Activated T-cell treated with anti-CD3 and anti-CD28 coated beads, Interleukin-2, amount 50 U/mL, for 4 hours (primary cell): ENCODE results near the gene MAP1LC3B2. TPM values are rescaled to one million over a fixed set of nuclear protein-coding genes. Genes with fewer than 3 reads are reported as not detected.

ENCODE experiments used
- ATAC-seq, 2 donors: fragments of 200-7000 bp; cut with Tn5 transposase; one replicate each; pipeline ENCODE4 v1.10.0; 2021
- DNase-seq: peaks from one replicate; pipeline ENCODE4 v3.0.0-alpha.2; 2020
- H3K27me3 Mint-ChIP-seq: one replicate; pipeline ENCODE4 v1.8.0; 2021; ENCODE audit warnings: low read depth, mixed read lengths
- H3K36me3 Mint-ChIP-seq: one replicate; pipeline ENCODE4 v1.8.0; 2022; ENCODE audit warnings: mixed read lengths; ENCODE audit not compliant: insufficient read depth
- H3K4me1 Mint-ChIP-seq: one replicate; pipeline ENCODE4 v1.8.0; 2021; ENCODE audit warnings: low read depth, mixed read lengths
- H3K4me3 Mint-ChIP-seq: one replicate; pipeline ENCODE4 v1.8.0; 2021; ENCODE audit warnings: mild to moderate bottlenecking, moderate library complexity, mixed read lengths
- H3K9me3 Mint-ChIP-seq: one replicate; pipeline ENCODE4 v1.8.0; 2021; ENCODE audit warnings: mixed read lengths
- total RNA-seq, 3 donors: library from RNA; stranded (reverse); gene quantifications; one replicate each; pipeline ENCODE4 v1.2.1, GENCODE V29; 2021

Gene MAP1LC3B2
- 1 to 10 TPM in 2 of 3 donors, not detected in 1; 1.1 to 1.5 TPM for total RNA-seq

DNA sequence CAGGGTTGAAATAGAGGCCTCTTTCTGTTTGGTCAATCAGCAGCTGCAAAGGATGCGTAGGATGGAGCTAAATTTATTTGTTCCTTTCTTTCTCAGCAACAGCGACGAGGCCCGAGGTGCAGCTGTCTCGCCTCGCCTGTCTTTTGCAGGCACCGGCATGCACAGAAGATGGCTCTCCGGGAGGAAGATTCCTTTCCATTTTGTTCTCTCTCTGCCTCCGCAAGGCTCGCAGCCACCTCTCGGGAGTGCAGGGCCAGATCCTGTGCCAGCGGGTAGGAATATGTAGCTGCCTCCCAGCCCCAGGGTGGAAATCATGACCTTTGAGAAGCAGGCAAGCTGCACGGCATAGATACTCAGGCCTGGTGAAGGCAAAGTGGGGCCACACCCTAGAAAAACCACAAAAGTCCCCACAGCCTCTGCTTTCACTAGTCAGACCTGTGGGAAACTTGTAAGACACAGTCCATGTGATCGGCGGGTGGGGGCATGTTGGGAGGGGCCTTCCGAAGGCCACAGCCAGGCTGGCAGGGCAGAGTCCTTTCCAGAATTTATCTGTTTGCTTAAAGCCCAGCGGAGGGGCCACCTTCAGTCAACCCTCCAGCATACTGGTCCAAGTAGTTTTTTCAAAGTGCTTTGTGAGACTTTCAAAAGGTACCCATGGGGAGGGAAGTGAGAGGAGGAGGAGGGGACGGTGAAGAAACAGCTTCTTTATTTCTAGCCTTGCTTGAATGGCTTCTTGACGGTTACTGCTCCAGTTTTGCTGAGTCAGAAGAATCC lies at the start of gene MAP1LC3B2:
Gene MAP1LC3B2 (plus strand): TSS at position 220 of the 774 bp plus-strand sequence. CDS start 16,562 bp downstream, outside the sequence.
- Mint-ChIP-seq H3K27me3 (no peaks in the 10 kb centered on the region), H3K9me3 (peaks cover 5% of the 10 kb centered on the region), H3K36me3 (no peaks in the 10 kb centered on the region), H3K4me1 (peaks cover 37% of the 10 kb centered on the region), H3K4me3 (peak within 1 kb of the TSS; percentile 77)
- DNase-seq, result peak; percentile 49
- peak; percentile 93 for ATAC-seq

DNA sequence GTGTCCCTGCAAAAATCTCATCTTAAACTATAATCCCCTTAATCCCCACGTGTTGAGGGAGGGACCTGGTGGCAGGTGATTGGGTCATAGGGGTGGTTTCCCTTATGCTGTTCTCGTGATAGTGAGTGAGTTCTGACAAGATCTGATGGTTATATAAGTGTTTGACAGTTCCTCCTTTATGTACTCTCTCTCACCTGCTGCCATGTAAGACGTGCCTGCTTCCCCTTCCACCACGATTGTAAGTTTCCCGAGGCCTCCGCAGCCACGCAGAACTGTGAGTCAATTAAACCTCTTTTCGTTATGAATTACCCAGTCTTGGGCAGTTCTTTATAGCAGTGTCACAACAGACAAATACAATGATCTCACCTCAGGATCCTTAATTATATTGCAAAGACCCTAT lies 45.2 kb upstream of the MAP1LC3B2 start:
- Mint-ChIP-seq H3K36me3 (no peaks in the 10 kb centered on the region), H3K27me3 (peaks cover 3% of the 10 kb centered on the region), H3K4me1 (peaks cover under 1% of the 10 kb centered on the region), H3K4me3 (no peak overlapping the region), H3K9me3 (no peaks in the 10 kb centered on the region)
- no peak for ATAC-seq
- no peak for DNase-seq

DNA sequence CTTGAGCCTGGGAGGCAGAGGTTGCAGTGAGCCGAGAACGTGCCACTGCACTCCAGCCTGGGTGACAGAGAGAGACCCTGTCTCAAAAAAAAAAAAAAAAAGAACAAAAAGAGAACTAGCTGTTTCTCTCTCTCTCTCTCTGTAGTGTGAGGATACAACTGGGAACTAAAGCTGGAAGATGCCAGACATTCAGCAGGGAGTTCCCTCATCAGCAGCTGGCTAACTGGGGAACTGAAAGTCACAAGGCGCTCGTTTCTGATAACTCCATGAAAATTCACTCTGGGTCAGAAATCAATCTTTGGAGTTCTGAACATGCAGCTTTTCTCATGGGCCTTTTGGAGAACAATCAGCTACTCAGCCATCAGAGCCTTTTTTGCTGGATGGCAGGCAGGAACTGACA lies 43.5 kb upstream of the MAP1LC3B2 start:
- Mint-ChIP-seq H3K4me3 (no peak overlapping the region), H3K27me3 (no peaks in the 10 kb centered on the region), H3K9me3 (no peaks in the 10 kb centered on the region), H3K36me3 (no peaks in the 10 kb centered on the region), H3K4me1 (no peaks in the 10 kb centered on the region)
- ATAC-seq (no peak), DNase-seq (no peak)

DNA sequence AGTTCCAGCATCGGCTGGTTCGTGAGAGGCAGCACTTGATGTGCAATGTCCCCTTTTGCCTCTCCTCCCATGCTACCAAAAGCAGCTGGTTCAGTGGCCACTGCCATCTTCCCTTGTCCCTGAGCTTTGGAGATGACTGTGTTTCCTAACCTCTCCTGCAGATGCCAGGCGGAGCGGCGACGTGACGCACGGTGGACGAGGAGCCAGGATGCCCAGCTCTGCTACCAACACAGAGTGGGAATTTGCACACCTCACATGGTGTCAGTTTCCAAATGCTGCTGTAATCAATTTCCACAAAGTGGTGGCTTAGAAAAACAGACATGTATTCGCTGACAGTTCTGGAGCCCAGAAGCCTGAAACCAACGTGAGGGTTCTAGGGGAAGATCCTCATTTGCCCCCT lies 42.5 kb upstream of the MAP1LC3B2 start:
- peaks cover 5% of the 10 kb centered on the region for H3K4me1 Mint-ChIP-seq
- H3K9me3 Mint-ChIP-seq, result no peaks in the 10 kb centered on the region
- H3K27me3 Mint-ChIP-seq, result no peaks in the 10 kb centered on the region
- H3K36me3 Mint-ChIP-seq, result no peaks in the 10 kb centered on the region
- DNase-seq, result no peak
- no peak overlapping the region for H3K4me3 Mint-ChIP-seq
- no peak for ATAC-seq

DNA sequence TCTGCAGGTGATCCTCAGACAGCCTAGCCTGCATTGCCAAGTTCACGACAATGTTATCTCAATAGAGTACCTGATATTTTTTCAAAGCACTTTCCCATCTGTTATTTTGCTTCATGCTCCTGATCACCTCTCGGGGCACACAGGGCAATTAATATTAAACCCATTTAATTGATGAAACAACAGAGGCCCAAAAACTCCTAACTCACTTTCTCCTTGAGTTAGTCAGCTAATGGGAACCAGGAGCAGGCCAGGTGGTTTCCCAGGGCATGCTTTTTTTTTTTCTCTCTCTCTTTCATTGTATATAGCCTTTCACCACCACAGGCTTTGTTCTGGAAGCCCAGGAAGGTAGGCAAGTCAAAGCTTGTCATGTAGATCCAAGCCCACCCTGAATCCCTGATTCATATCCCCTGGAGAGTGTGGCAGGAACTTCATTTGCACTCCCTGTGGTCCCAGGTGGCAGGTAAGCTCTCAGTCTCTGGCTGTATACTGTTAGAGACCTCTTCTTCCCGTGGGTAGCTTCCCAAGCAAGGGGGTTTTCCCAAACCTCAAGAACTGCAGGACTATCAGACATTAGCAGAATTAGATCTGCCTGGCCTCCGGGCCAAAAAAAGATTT lies 41.6 kb upstream of the MAP1LC3B2 start:
- Mint-ChIP-seq H3K9me3 (no peaks in the 10 kb centered on the region), H3K27me3 (no peaks in the 10 kb centered on the region), H3K4me1 (peaks cover 5% of the 10 kb centered on the region), H3K4me3 (no peak overlapping the region), H3K36me3 (no peaks in the 10 kb centered on the region)
- ATAC-seq (no peak), DNase-seq (no peak)

DNA sequence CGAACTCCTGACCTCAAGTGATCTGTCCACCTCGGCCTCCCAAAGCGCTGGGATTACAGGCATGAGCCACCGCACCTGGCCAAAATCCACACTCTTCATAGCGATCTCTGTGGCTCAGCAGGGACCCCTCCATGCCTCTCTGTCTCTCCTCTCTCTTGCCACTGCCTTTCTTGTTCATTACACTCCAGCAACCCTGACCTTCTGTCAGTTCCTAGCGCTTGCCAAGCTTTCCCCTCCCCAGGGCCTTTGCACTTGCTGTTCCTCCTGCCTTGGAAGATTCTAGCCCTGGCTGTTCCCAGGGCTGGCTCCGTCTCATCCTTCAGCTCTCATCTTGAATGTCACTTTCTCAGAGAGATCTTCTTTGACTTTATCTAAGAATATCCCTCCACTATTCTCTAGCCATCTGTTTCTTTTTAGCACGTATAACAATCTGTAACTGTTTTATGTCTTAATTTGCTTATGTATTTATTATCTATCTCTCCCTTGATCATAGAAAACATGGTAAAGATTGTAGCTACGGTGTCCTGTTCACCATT lies 38.9 kb upstream of the MAP1LC3B2 start:
- Mint-ChIP-seq H3K36me3 (no peaks in the 10 kb centered on the region), H3K27me3 (no peaks in the 10 kb centered on the region), H3K9me3 (no peaks in the 10 kb centered on the region), H3K4me1 (peaks cover 5% of the 10 kb centered on the region), H3K4me3 (no peak overlapping the region)
- no peak for DNase-seq
- ATAC-seq, result no peak

DNA sequence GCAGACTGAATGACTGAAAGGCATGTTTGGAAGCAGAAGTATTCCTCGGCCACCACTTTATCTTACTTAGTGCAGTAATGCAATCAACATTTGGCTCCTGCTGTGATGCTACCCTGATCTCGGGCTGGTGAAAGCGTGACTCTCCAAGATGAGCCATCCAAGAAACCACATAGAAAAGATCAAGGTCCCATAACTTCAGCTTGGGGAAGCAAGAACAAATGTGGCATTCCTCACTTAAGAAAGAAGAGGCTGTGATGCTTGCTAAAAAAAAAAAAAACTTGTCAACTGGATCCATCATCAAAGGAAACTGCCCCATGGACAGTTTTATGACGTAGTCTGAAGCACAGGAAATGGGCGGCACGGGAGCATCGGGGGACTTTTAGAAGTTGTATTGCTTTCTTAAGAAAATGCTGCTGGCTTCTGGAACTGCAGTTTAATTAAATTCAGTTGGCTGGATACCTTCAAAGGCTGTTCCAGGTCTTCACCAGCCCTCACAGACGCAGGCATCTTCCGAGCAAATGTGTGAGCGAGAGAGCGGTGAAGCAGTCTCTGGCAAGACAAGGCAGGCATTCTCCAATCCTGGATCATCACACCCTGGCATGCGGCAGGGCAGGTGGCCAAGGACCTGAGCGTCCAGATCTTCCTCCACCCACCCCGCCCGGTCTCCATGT lies 38.2 kb upstream of the MAP1LC3B2 start:
- DNase-seq (no peak), ATAC-seq (no peak)
- H3K4me1 Mint-ChIP-seq, result peaks cover 5% of the 10 kb centered on the region
- H3K36me3 Mint-ChIP-seq, result no peaks in the 10 kb centered on the region
- H3K27me3 Mint-ChIP-seq, result no peaks in the 10 kb centered on the region
- no peak overlapping the region for H3K4me3 Mint-ChIP-seq
- no peaks in the 10 kb centered on the region for H3K9me3 Mint-ChIP-seq

DNA sequence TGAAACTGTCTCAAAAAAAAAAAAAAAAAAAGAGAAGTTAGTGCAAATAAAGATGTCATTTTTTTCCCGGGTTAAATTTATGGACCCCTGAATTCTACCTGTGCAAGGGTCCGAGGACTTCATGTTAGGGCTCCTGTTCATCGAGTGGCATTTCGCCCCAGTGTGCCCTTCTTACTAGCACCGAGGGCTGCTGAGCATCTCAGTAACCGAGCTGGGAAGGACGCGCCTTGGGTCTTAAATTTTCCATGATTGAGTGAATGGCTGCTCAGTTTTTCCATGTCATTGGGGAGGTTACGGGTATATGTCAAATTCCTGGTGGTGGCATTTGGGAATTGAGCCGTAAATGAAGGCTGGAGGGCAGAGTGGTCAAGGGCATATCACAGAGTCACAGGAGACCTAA lies 34.9 kb upstream of the MAP1LC3B2 start:
- Mint-ChIP-seq H3K4me1 (peaks cover 5% of the 10 kb centered on the region), H3K27me3 (peaks cover 3% of the 10 kb centered on the region), H3K9me3 (no peaks in the 10 kb centered on the region), H3K4me3 (no peak overlapping the region), H3K36me3 (no peaks in the 10 kb centered on the region)
- DNase-seq (no peak), ATAC-seq (no peak)

DNA sequence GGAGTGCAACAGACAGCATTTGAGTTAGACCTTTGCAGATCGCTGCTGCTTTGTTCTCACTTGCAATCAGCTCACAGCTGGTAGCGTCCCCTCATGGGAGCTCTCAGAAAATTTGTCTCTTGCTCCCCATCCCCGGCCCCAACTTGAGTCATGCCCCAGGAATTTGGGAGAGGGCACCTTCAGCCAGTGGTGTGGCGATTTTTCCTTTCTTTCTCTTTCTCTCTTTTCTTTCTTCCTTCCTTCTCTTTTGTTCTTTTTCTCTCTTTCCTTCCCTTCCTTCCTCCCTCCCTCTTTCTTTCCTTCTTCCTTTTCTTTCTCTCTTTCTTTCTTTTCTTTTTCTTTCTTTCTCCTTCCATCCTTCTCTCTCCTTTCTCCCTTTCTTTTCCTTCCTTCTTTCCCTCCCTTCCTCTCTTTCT lies 34.2 kb upstream of the MAP1LC3B2 start:
- Mint-ChIP-seq H3K9me3 (no peaks in the 10 kb centered on the region), H3K4me1 (peaks cover 5% of the 10 kb centered on the region), H3K4me3 (no peak overlapping the region), H3K27me3 (peaks cover 3% of the 10 kb centered on the region), H3K36me3 (no peaks in the 10 kb centered on the region)
- no peak for DNase-seq
- ATAC-seq, result no peak

DNA sequence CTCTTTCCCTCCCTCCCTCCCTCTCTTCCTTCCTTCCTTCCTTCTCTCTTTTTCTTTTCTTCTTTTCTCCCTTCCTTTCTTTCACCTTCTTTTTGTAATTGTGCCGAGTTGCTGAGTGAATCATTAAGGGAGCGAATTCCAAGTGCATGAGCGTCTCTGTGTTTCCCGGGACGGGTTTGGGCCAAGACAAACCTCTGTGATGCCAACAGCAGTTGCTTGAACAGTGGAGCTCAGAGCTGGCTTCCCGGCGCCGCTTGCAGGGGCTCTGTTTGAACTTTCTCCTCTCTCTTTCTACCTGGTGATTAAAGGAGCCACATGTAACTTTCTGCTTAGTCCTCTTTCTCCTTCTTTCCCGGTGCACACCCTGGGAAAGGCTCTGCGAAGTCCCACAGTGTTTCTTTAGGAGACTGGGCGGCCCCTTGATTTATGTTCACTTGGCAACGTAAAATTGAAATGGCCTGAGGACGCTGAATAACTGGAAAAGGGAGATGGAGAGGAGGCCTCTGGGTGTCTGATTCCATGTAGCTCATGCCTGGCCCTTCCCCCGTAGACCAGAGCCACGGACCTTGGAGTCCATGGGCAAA lies 33.7 kb upstream of the MAP1LC3B2 start:
- ATAC-seq, result no peak
- Mint-ChIP-seq H3K4me3 (no peak overlapping the region), H3K9me3 (no peaks in the 10 kb centered on the region), H3K4me1 (peaks cover 5% of the 10 kb centered on the region), H3K27me3 (peaks cover 3% of the 10 kb centered on the region), H3K36me3 (no peaks in the 10 kb centered on the region)
- no peak for DNase-seq

DNA sequence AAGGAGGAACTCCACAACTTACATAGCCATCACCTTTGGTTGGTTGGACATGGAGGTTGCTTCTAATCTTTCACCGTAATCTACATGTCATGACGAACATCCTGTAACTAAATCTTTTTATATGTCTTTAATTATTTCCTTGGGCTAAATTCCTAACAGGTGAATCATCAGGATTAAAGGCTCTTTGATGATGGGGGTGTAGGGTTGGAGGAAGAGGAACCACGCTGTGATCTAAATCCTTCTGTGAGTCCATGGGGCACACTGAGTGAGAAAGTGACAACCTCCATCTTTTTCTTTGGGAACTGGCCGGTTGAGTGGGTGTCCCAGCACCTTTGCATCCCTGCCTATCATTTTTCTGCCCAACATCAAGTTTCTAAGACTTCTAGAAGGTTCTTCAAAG lies 31.1 kb upstream of the MAP1LC3B2 start:
- H3K36me3 Mint-ChIP-seq, result no peaks in the 10 kb centered on the region
- peaks cover 3% of the 10 kb centered on the region for H3K27me3 Mint-ChIP-seq
- DNase-seq (no peak), ATAC-seq (no peak)
- peaks cover 9% of the 10 kb centered on the region for H3K4me1 Mint-ChIP-seq
- no peak overlapping the region for H3K4me3 Mint-ChIP-seq
- H3K9me3 Mint-ChIP-seq, result no peaks in the 10 kb centered on the region

DNA sequence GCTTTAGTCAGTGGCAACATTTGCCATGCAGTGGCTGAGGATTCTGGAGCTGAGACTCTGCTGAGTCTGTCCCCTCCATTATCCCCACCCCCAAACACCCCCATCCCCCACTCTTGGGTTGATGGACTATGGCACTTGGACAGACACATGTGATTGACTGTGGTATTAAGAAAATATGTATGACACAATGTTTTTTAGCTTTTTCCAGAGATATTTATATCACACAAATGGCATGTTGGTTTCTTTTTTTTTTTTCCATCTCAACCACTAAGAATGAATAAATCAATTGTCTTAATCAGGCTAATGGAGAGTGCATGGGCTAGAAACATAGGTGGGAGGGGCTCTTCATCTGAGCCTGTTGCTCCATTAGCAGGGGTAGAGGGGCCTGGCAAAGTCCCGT lies 30.7 kb upstream of the MAP1LC3B2 start:
- Mint-ChIP-seq H3K9me3 (no peaks in the 10 kb centered on the region), H3K4me3 (no peak overlapping the region), H3K36me3 (no peaks in the 10 kb centered on the region), H3K4me1 (peaks cover 12% of the 10 kb centered on the region), H3K27me3 (peaks cover 3% of the 10 kb centered on the region)
- ATAC-seq, result no peak
- no peak for DNase-seq

DNA sequence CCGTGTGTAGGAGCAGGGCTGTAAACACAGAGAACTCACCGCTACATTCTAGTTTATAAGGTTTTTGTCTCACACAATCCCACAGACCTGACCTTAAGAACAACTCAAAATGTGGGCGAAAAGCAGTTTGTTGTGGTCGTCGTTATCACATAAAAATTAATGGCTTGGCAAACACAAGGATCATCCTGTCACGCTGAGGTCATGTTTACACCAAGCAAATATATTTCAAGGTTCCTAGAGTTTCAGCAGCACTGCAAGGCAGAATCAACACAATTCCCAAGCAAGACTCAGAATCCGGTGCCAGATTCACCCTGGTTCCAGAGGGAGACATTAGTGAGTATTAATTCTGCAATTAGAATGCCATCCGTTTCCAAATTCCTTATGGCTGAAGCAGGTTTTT lies 30.1 kb upstream of the MAP1LC3B2 start:
- ATAC-seq, result no peak
- Mint-ChIP-seq H3K4me1 (peaks cover 13% of the 10 kb centered on the region), H3K9me3 (no peaks in the 10 kb centered on the region), H3K27me3 (peaks cover 3% of the 10 kb centered on the region), H3K4me3 (no peak overlapping the region), H3K36me3 (no peaks in the 10 kb centered on the region)
- no peak for DNase-seq

DNA sequence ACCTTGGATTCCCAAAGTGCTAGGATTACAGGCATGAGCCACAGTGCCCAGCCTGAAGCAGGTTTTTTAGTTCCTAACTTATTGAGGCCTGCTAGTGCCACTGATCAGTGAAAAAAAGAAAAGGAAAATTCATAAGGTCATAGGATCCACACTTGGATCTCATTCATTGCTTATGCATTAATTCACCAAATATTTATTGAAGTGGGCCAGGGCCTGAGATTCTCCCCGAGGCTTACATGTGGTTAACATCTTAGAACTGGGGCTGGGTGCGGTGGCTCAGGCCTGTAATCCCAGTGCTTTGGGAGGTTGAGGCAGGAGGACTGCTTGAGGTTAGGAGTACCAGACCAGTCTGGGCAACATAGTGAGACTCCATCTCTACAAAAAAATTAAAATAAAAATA lies 29.5 kb upstream of the MAP1LC3B2 start:
- ATAC-seq (no peak), DNase-seq (no peak)
- H3K27me3 Mint-ChIP-seq, result peaks cover 3% of the 10 kb centered on the region
- H3K36me3 Mint-ChIP-seq, result no peaks in the 10 kb centered on the region
- no peak overlapping the region for H3K4me3 Mint-ChIP-seq
- peaks cover 17% of the 10 kb centered on the region for H3K4me1 Mint-ChIP-seq
- H3K9me3 Mint-ChIP-seq, result no peaks in the 10 kb centered on the region
